Measurements from ENCODE around the gene SKIC2.

GRCh38 chr6:31920811-31921210, 38.2 kb upstream of the SKIC2 start:
- no peak for TF ChIP-seq ZNF37A (tag by site-specific recombination; IDR thresholded peaks at IDR 0.05)
- TF ChIP-seq ZNF274 (IDR thresholded peaks at IDR 0.05; ENCODE audit: low read length), result no peak
- TF ChIP-seq ZNF274 (tag by site-specific recombination; IDR thresholded peaks at IDR 0.05; ENCODE audit: borderline replicate concordance), result no peak
- TF ChIP-seq, protein P1, sequence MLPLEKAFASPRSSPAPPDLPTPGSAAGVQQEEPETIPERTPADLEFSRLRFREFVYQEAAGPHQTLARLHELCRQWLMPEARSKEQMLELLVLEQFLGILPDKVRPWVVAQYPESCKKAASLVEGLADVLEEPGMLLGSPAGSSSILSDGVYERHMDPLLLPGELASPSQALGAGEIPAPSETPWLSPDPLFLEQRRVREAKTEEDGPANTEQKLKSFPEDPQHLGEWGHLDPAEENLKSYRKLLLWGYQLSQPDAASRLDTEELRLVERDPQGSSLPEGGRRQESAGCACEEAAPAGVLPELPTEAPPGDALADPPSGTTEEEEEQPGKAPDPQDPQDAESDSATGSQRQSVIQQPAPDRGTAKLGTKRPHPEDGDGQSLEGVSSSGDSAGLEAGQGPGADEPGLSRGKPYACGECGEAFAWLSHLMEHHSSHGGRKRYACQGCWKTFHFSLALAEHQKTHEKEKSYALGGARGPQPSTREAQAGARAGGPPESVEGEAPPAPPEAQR (tag by site-specific recombination; IDR thresholded peaks at IDR 0.05), result no peak
- no peak for TF ChIP-seq MZF1 (tag by site-specific recombination; IDR thresholded peaks at IDR 0.05; ENCODE audit: borderline replicate concordance)
- TF ChIP-seq ZNF174 (tag by site-specific recombination; IDR thresholded peaks at IDR 0.05), result no peak
- TF ChIP-seq, protein P2, sequence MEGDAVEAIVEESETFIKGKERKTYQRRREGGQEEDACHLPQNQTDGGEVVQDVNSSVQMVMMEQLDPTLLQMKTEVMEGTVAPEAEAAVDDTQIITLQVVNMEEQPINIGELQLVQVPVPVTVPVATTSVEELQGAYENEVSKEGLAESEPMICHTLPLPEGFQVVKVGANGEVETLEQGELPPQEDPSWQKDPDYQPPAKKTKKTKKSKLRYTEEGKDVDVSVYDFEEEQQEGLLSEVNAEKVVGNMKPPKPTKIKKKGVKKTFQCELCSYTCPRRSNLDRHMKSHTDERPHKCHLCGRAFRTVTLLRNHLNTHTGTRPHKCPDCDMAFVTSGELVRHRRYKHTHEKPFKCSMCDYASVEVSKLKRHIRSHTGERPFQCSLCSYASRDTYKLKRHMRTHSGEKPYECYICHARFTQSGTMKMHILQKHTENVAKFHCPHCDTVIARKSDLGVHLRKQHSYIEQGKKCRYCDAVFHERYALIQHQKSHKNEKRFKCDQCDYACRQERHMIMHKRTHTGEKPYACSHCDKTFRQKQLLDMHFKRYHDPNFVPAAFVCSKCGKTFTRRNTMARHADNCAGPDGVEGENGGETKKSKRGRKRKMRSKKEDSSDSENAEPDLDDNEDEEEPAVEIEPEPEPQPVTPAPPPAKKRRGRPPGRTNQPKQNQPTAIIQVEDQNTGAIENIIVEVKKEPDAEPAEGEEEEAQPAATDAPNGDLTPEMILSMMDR (tag by site-specific recombination; IDR thresholded peaks at IDR 0.05), result no peak
- TF ChIP-seq BCL6B (tag by site-specific recombination; IDR thresholded peaks at IDR 0.05), result no peak
- TF ChIP-seq ZBTB44 (tag by site-specific recombination; IDR thresholded peaks at IDR 0.05), result no peak

All from HEK293 (cell line).